DND-41 (cell line): ENCODE results near the gene EPB41L2.

Source experiments
- CTCF ChIP-seq: IDR thresholded peaks from 2 replicates; pipeline ENCODE4 v1.5.1; 2012; ENCODE audit warnings: borderline replicate concordance, low read length, moderate library complexity, mild to moderate bottlenecking; ENCODE audit not compliant: poor library complexity, severe bottlenecking; ENCODE audit errors: extremely low read depth
- EZH2 ChIP-seq: IDR thresholded peaks from 3 replicates; pipeline ENCODE4 v1.6.1; 2012; ENCODE audit warnings: borderline replicate concordance, low read depth, mild to moderate bottlenecking, moderate library complexity, low read length, inconsistent platforms; ENCODE audit not compliant: severe bottlenecking

DNA sequence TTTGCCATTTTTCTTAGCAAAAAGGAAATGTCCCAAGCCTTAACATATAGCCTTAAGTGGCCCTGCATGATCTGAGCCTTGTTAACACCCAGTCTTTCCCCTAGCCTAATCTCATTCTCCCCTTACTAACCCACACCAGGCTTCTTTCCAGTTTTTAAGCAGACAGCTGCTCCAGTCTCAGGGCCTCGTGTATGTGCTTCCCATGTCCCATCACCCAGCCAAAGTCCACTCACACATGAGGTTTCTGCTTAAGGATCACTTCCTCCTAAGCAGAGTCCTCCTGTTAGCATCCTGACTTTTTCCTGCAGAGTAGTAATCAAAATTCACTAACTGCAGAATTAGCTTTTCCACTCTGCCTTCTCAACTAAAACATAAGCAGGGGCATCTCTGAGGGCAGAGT is 139.7 kb downstream of the EPB41L2 start:
- no peak for TF ChIP-seq CTCF
- no peak for TF ChIP-seq EZH2
